ENCODE results near the gene PIK3R2.

- no peak for TF ChIP-seq CTCF (IDR thresholded peaks at IDR 0.05; ENCODE audit: low read depth, low read length)
- no peak for TF ChIP-seq POLR2A (IDR thresholded peaks at IDR 0.05; ENCODE audit: extremely low read depth, insufficient read length)
- no peak for TF ChIP-seq MAX (IDR thresholded peaks at IDR 0.05; ENCODE audit: low read depth, low read length)
- TF ChIP-seq MYC (IDR thresholded peaks at IDR 0.05; ENCODE audit: low read depth, low read length), result no peak
These were observed 7.6 kb downstream of the PIK3R2 start for GRCh38 chr19:18160493-18160970.

All from NB4 (cell line).